A204.1 (cell line): ENCODE data around the gene ALX3.

Source experiments
- FAIRE-seq: peaks from 2 replicates; lab custom pipeline; 2012; peaks lifted over from hg19 to GRCh38; lab: Jason Lieb, UNC

The ALX3 gene

GRCh38 chr1:110070671-110071242 lies at the start of gene ALX3:
Gene ALX3, minus strand, starts transcription at chr1:110070672. Its CDS starts 60 bp downstream, at chr1:110070612.
- no peak for FAIRE-seq

GRCh38 chr1:110119843-110120242 lies 49.4 kb upstream of the ALX3 start:
- no peak for FAIRE-seq

GRCh38 chr1:110118636-110119396 lies 48.3 kb upstream of the ALX3 start:
- FAIRE-seq, result no peak

GRCh38 chr1:110114784-110115183 lies 44.3 kb upstream of the ALX3 start:
- FAIRE-seq, result no peak

GRCh38 chr1:110114173-110114572 lies 43.7 kb upstream of the ALX3 start:
- FAIRE-seq, result no peak

GRCh38 chr1:110113551-110113950 lies 43.1 kb upstream of the ALX3 start:
- FAIRE-seq, result no peak

- no peak for FAIRE-seq
These were observed 42.2 kb upstream of the ALX3 start for GRCh38 chr1:110112656-110113055.

GRCh38 chr1:110112143-110112542 lies 41.7 kb upstream of the ALX3 start, which contains the start of gene UBL4B:
Gene UBL4B, plus strand, starts transcription at chr1:110112443. Its CDS starts 92 bp downstream, at chr1:110112535.
- no peak for FAIRE-seq

- FAIRE-seq, result no peak
These were observed 40.6 kb upstream of the ALX3 start for GRCh38 chr1:110111081-110111480.

GRCh38 chr1:110107867-110108469 lies 37.5 kb upstream of the ALX3 start:
- FAIRE-seq, result no peak

- no peak for FAIRE-seq
These were observed 35.8 kb upstream of the ALX3 start for GRCh38 chr1:110106013-110106941.

GRCh38 chr1:110102081-110102480 lies 31.6 kb upstream of the ALX3 start:
- FAIRE-seq, result no peak

GRCh38 chr1:110100335-110100734 lies 29.9 kb upstream of the ALX3 start:
- no peak for FAIRE-seq

- no peak for FAIRE-seq
These were observed 28.0 kb upstream of the ALX3 start for GRCh38 chr1:110098222-110099026.

GRCh38 chr1:110097507-110098221 lies 27.2 kb upstream of the ALX3 start:
- FAIRE-seq, result no peak

- FAIRE-seq, result no peak
These were observed 24.6 kb upstream of the ALX3 start for GRCh38 chr1:110094931-110095654.

- no peak for FAIRE-seq
These were observed 22.5 kb upstream of the ALX3 start for GRCh38 chr1:110092991-110093390.

- no peak for FAIRE-seq
These were observed 21.3 kb upstream of the ALX3 start for GRCh38 chr1:110091791-110092190.

GRCh38 chr1:110091381-110091780 lies 20.9 kb upstream of the ALX3 start:
- no peak for FAIRE-seq
